BLaER1 (cell line): ENCODE measurements around the gene C2CD4B.
A peak's percentile ranks its signal among the peaks of the same experiment; 100 is the strongest.

ENCODE experiments used
- H3K27ac ChIP-seq: shearing (Covaris generic); formaldehyde crosslinking; 2 replicates; pipeline ENCODE4 v1.8.1; 2022
- H3K27me3 ChIP-seq: shearing (Covaris generic); formaldehyde crosslinking; 2 replicates; pipeline ENCODE4 v1.8.1; 2022
- H3K36me3 ChIP-seq: shearing (Covaris generic); formaldehyde crosslinking; 2 replicates; pipeline ENCODE4 v1.8.1; 2022
- H3K4me1 ChIP-seq: shearing (Covaris generic); formaldehyde crosslinking; 2 replicates; pipeline ENCODE4 v1.8.1; 2022
- H3K4me2 ChIP-seq: shearing (Covaris generic); formaldehyde crosslinking; 2 replicates; pipeline ENCODE4 v1.8.1; 2022
- H3K4me3 ChIP-seq: shearing (Covaris generic); formaldehyde crosslinking; 2 replicates; pipeline ENCODE4 v1.8.1; 2022
- H3K9ac ChIP-seq: shearing (Covaris generic); formaldehyde crosslinking; 2 replicates; pipeline ENCODE4 v1.8.1; 2022
- H3K9me3 ChIP-seq: shearing (Covaris generic); formaldehyde crosslinking; 2 replicates; pipeline ENCODE4 v1.8.1; 2022
- H4K20me1 ChIP-seq: shearing (Covaris generic); formaldehyde crosslinking; 2 replicates; pipeline ENCODE4 v1.8.1; 2022
- Cebpa-rat ChIP-seq: shearing (Covaris generic); IDR thresholded peaks from 2 replicates; pipeline ENCODE4 v1.8.1; 2022

The C2CD4B gene

GRCh38 chr15:62187910-62188309 is 22.8 kb upstream of the C2CD4B start:
- Histone ChIP-seq H3K9ac (no peak overlapping the region), H3K9me3 (peaks cover 6% of the 10 kb centered on the region; the same call in 1 of the 2 replicates)

GRCh38 chr15:62187425-62187824 is 22.3 kb upstream of the C2CD4B start:
- H3K27ac ChIP-seq: no peak overlapping the region
- no peaks in the 10 kb centered on the region for H3K4me1 ChIP-seq
- H3K36me3 ChIP-seq: no peaks in the 10 kb centered on the region
- H4K20me1 ChIP-seq: no peaks in the 10 kb centered on the region
- H3K9ac ChIP-seq: no peak overlapping the region
- H3K9me3 ChIP-seq: peaks cover 6% of the 10 kb centered on the region; the same call in 1 of the 2 replicates
- H3K4me2 ChIP-seq: no peak overlapping the region
- H3K27me3 ChIP-seq: no peaks in the 10 kb centered on the region
- TF ChIP-seq Cebpa-rat: no peak
- no peak overlapping the region for H3K4me3 ChIP-seq

More at GRCh38 chr15:62187910-62188309, 22.8 kb upstream of the C2CD4B start:
- Histone ChIP-seq H3K27me3 (no peaks in the 10 kb centered on the region), H3K4me3 (no peak overlapping the region), H3K36me3 (no peaks in the 10 kb centered on the region), H3K27ac (no peak overlapping the region), H3K4me1 (no peaks in the 10 kb centered on the region), H3K4me2 (no peak overlapping the region), H4K20me1 (no peaks in the 10 kb centered on the region)
- no peak for TF ChIP-seq Cebpa-rat

GRCh38 chr15:62186578-62186977 is 21.5 kb upstream of the C2CD4B start:
- Histone ChIP-seq H3K4me3 (no peak overlapping the region), H3K9me3 (peaks cover 6% of the 10 kb centered on the region; the same call in 1 of the 2 replicates), H4K20me1 (no peaks in the 10 kb centered on the region), H3K27me3 (no peaks in the 10 kb centered on the region), H3K27ac (no peak overlapping the region), H3K9ac (no peak overlapping the region), H3K4me1 (no peaks in the 10 kb centered on the region), H3K4me2 (no peak overlapping the region), H3K36me3 (no peaks in the 10 kb centered on the region)
- no peak for TF ChIP-seq Cebpa-rat

GRCh38 chr15:62183130-62183529 is 18.0 kb upstream of the C2CD4B start:
- Histone ChIP-seq H4K20me1 (no peaks in the 10 kb centered on the region), H3K4me1 (no peaks in the 10 kb centered on the region), H3K4me3 (no peak overlapping the region), H3K27ac (no peak overlapping the region), H3K9me3 (peaks cover 16% of the 10 kb centered on the region), H3K27me3 (no peaks in the 10 kb centered on the region), H3K9ac (no peak overlapping the region), H3K36me3 (no peaks in the 10 kb centered on the region), H3K4me2 (no peak overlapping the region)
- no peak for TF ChIP-seq Cebpa-rat

GRCh38 chr15:62173215-62173614 is 8.1 kb upstream of the C2CD4B start:
- Histone ChIP-seq H3K9me3 (no peaks in the 10 kb centered on the region), H3K4me1 (peaks cover 5% of the 10 kb centered on the region), H4K20me1 (no peaks in the 10 kb centered on the region), H3K9ac (no peak overlapping the region), H3K4me2 (no peak overlapping the region), H3K27ac (no peak overlapping the region), H3K36me3 (no peaks in the 10 kb centered on the region), H3K4me3 (no peak overlapping the region), H3K27me3 (no peaks in the 10 kb centered on the region)
- no peak for TF ChIP-seq Cebpa-rat

GRCh38 chr15:62171882-62172281 is 6.8 kb upstream of the C2CD4B start:
- Histone ChIP-seq H3K9me3 (no peaks in the 10 kb centered on the region), H3K27me3 (no peaks in the 10 kb centered on the region), H3K4me1 (peaks cover 10% of the 10 kb centered on the region), H3K4me2 (no peak overlapping the region), H4K20me1 (no peaks in the 10 kb centered on the region), H3K27ac (no peak overlapping the region), H3K36me3 (no peaks in the 10 kb centered on the region), H3K9ac (no peak overlapping the region), H3K4me3 (no peak overlapping the region)
- TF ChIP-seq Cebpa-rat: no peak

DNA sequence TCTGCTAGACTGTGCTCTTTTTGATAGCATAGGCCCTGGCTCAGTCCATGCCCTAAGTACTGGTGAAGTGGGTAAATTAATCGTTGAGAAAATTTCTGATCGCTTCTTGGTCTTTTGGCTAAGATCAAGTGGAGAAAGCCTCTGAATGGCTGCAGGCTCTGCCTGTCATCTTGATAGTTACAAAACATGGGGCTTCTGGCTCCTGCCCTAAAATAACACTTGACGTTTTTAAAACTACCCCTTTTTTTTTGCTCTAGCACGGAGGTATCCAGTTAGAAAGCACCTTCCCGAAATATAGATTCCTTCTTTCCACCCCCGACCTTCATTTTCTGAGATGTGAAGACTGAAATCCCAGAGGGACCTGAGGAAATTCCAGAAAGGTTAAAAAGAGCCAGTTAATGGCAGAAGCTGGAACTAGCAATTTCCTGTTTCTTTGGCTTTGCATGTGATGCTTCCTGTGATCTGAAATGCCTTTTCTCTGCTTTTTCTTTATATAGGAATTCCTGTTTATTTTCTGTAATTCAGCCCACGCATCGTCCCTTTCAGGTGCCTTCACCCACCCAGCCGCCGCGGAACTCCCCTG is 799 bp upstream of the C2CD4B start:
- H3K4me3 ChIP-seq: no peak overlapping the region
- no peaks in the 10 kb centered on the region for H3K27me3 ChIP-seq
- peaks cover 14% of the 10 kb centered on the region for H3K4me1 ChIP-seq
- H3K36me3 ChIP-seq: no peaks in the 10 kb centered on the region
- no peak overlapping the region for H3K27ac ChIP-seq
- H3K9ac ChIP-seq: no peak overlapping the region
- H3K4me2 ChIP-seq: peak overlapping the region; percentile 55
- H4K20me1 ChIP-seq: no peaks in the 10 kb centered on the region
- no peak for TF ChIP-seq Cebpa-rat
- peaks cover 25% of the 10 kb centered on the region for H3K9me3 ChIP-seq

- TF ChIP-seq Cebpa-rat: no peak
- H3K4me3 ChIP-seq: no peak overlapping the region
- H3K36me3 ChIP-seq: no peaks in the 10 kb centered on the region
- H3K4me1 ChIP-seq: peaks cover 14% of the 10 kb centered on the region
- H4K20me1 ChIP-seq: no peaks in the 10 kb centered on the region
- H3K4me2 ChIP-seq: no peak overlapping the region
- no peak overlapping the region for H3K27ac ChIP-seq
- H3K9me3 ChIP-seq: peaks cover 25% of the 10 kb centered on the region
- H3K27me3 ChIP-seq: no peaks in the 10 kb centered on the region
- H3K9ac ChIP-seq: no peak overlapping the region
Measured at GRCh38 chr15:62164396-62165103, 535 bp downstream of the C2CD4B start.

GRCh38 chr15:62164014-62164395 is 1.1 kb downstream of the C2CD4B start:
- Histone ChIP-seq H3K36me3 (no peaks in the 10 kb centered on the region), H3K9me3 (peaks cover 25% of the 10 kb centered on the region), H3K4me1 (peaks cover 14% of the 10 kb centered on the region), H3K4me2 (no peak overlapping the region), H3K27ac (no peak overlapping the region), H4K20me1 (no peaks in the 10 kb centered on the region), H3K9ac (no peak overlapping the region), H3K27me3 (no peaks in the 10 kb centered on the region), H3K4me3 (no peak overlapping the region)
- no peak for TF ChIP-seq Cebpa-rat

DNA sequence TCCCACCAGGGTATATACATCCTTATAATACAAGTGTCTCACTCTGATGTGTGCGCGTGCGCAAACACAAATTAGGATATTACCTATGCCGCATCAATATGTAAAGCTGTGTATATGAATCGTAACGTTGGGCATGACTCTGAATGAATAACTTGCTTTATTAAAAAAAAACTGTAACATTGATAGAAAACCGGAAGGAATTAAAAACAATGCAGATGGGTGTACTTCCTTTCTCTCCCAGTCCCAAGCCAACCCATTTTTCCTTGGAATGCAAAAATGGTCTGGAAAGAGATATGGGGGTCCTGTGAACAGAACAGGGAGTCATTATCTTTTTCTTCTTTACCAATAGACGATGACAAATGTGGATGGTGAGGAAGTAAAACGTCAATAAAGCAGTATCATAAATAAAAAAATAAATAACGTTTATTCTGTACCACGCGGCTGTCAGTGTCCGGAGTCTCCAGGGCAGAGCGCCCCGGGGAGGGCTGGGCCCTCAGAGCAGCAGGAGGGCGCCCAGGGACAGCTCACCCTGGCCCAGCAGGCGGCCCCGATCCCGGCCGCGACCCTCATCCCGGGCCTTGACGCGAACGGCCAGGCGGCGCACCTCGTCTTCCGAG is 1.6 kb downstream of the C2CD4B start:
- Histone ChIP-seq H3K9me3 (peaks cover 25% of the 10 kb centered on the region), H3K36me3 (no peaks in the 10 kb centered on the region), H3K27me3 (no peaks in the 10 kb centered on the region), H3K27ac (no peak overlapping the region), H3K4me1 (peaks cover 14% of the 10 kb centered on the region), H3K4me3 (no peak overlapping the region), H3K4me2 (no peak overlapping the region), H3K9ac (no peak overlapping the region), H4K20me1 (no peaks in the 10 kb centered on the region)
- no peak for TF ChIP-seq Cebpa-rat
